HepG2 (cell line): ENCODE data around the gene PARN. TPM values are rescaled to one million over a fixed set of nuclear protein-coding genes. Genes with fewer than 3 reads are reported as not detected.

Experiments used
- FIP1L1 ChIP-seq: fragments of 200-400 bp; formaldehyde crosslinking; IDR thresholded peaks from 2 replicates; pipeline ENCODE4 v1.6.1; 2018; ENCODE audit warnings: low read depth, mild to moderate bottlenecking, low read length, moderate library complexity, borderline replicate concordance; ENCODE audit not compliant: insufficient read depth
- FOSL2 ChIP-seq: sonication (generic); formaldehyde crosslinking; IDR thresholded peaks from 2 replicates; pipeline ENCODE4 v1.4.0; 2020; ENCODE audit warnings: missing genetic modification reagents
- FOXP4 ChIP-seq: sonication (generic); formaldehyde crosslinking; IDR thresholded peaks from 2 replicates; pipeline ENCODE4 v1.4.0; 2020; ENCODE audit warnings: missing genetic modification reagents
- HNF1B ChIP-seq: sonication (generic); formaldehyde crosslinking; IDR thresholded peaks from 2 replicates; pipeline ENCODE4 v1.5.1; 2020; ENCODE audit warnings: mild to moderate bottlenecking, moderate library complexity, missing genetic modification reagents
- HNF4A ChIP-seq: sonication (generic); formaldehyde crosslinking; IDR thresholded peaks from 2 replicates; pipeline ENCODE4 v1.4.0; 2020; ENCODE audit warnings: missing genetic modification reagents
- HNRNPL ChIP-seq: fragments of 200-400 bp; formaldehyde crosslinking; IDR thresholded peaks from 2 replicates; pipeline ENCODE4 v1.6.1; 2017; ENCODE audit warnings: mild to moderate bottlenecking, low read depth, low read length
- MYPOP ChIP-seq: sonication (generic); formaldehyde crosslinking; IDR thresholded peaks from 2 replicates; pipeline ENCODE4 v1.8.1; 2023; ENCODE audit warnings: mild to moderate bottlenecking, moderate library complexity, missing genetic modification reagents
- NR2F6 ChIP-seq, 2 experiments: IDR thresholded peaks; 2 replicates each; pipeline ENCODE4 v1.6.1; 2016; ENCODE audit warnings: antibody characterized with exemption in 1 of 2, mild to moderate bottlenecking in 1 of 2
- SALL1 ChIP-seq: sonication (generic); formaldehyde crosslinking; IDR thresholded peaks from 2 replicates; pipeline ENCODE4 v1.8.0; 2022; ENCODE audit warnings: mild to moderate bottlenecking, missing genetic modification reagents
- SMAD3 ChIP-seq: sonication (generic); formaldehyde crosslinking; IDR thresholded peaks from 2 replicates; pipeline ENCODE4 v1.4.0; 2020; ENCODE audit warnings: missing genetic modification reagents
- SRF ChIP-seq: IDR thresholded peaks from 2 replicates; pipeline ENCODE4 v1.6.1; 2011; ENCODE audit warnings: mild to moderate bottlenecking, low read depth, low read length, moderate library complexity
- TCF12 ChIP-seq, 2 experiments: fragments of 450-650 bp in 1 of 2; sonication (generic) in 1 of 2; formaldehyde crosslinking in 1 of 2; IDR thresholded peaks; 2 replicates each; pipeline versions ENCODE4 v1.6.1 to v1.8.0; 2017 to 2022; ENCODE audit warnings: antibody characterized with exemption in 1 of 2, mild to moderate bottlenecking in 1 of 2, missing genetic modification reagents in 1 of 2, moderate library complexity in 1 of 2
- ZNF160 ChIP-seq: sonication (generic); formaldehyde crosslinking; IDR thresholded peaks from 2 replicates; pipeline ENCODE4 v1.8.0; 2022; ENCODE audit warnings: mild to moderate bottlenecking, inconsistent platforms, missing genetic modification reagents
- ZNF484 ChIP-seq: sonication (generic); formaldehyde crosslinking; IDR thresholded peaks from 2 replicates; pipeline ENCODE4 v1.5.1; 2020; ENCODE audit warnings: mild to moderate bottlenecking, low read depth, missing genetic modification reagents, borderline replicate concordance
- ZNF543 ChIP-seq: sonication (generic); formaldehyde crosslinking; IDR thresholded peaks from 2 replicates; pipeline ENCODE4 v1.4.0; 2020; ENCODE audit warnings: mild to moderate bottlenecking, missing genetic modification reagents
- ZNF597 ChIP-seq: sonication (generic); formaldehyde crosslinking; IDR thresholded peaks from 2 replicates; pipeline ENCODE4 v1.5.0; 2020; ENCODE audit warnings: missing genetic modification reagents
- ZNF616 ChIP-seq: sonication (generic); formaldehyde crosslinking; IDR thresholded peaks from 2 replicates; pipeline ENCODE4 v1.5.0; 2020; ENCODE audit warnings: low read depth, mild to moderate bottlenecking, missing genetic modification reagents
- ZSCAN21 ChIP-seq: sonication (generic); formaldehyde crosslinking; IDR thresholded peaks from 2 replicates; pipeline ENCODE4 v1.8.0; 2022; ENCODE audit warnings: mild to moderate bottlenecking, missing genetic modification reagents, moderate library complexity, borderline replicate concordance
- ZUFSP ChIP-seq: sonication (generic); formaldehyde crosslinking; IDR thresholded peaks from 2 replicates; pipeline ENCODE4 v1.9.0; 2021; ENCODE audit warnings: missing genetic modification reagents, mild to moderate bottlenecking, borderline replicate concordance
- polyA plus RNA-seq, 8 experiments: library from polyadenylated mRNA; depleted of rRNA in 3 of 8; stranded (reverse) in 7 of 8; unstranded in 1 of 8; fragments of >200 nt; fragmentation: Illumina TruSeq in 4 of 8; extraction: Trizol in 4 of 8; gene quantifications; 2 replicates each; pipeline versions ENCODE4 v1.2.1 to v1.2.3, GENCODE V29; 2011 to 2016; ENCODE audit warnings: low read depth in 4 of 8, missing spikeins in 1 of 8, mixed read lengths in 1 of 8; ENCODE audit not compliant: insufficient read depth in 1 of 8
- total RNA-seq, 5 experiments: library from RNA; depleted of rRNA; stranded (reverse); fragments of >200 nt; fragmentation: Illumina TruSeq; extraction: Trizol; gene quantifications; 2 replicates each; pipeline ENCODE4 v1.2.3, GENCODE V29; 2016; ENCODE audit warnings: low read depth in 1 of 5

Gene PARN
- total and polyA plus RNA-seq, 2 of the 13 experiments (the other 11 are each of a cell fraction or from before 2014, with no cell fraction given): 13.3 to 47.6 TPM

- TF ChIP-seq HNF1B (CRISPR knock-in tag): peak; percentile 97
- no peak for TF ChIP-seq FIP1L1
- TF ChIP-seq SMAD3 (CRISPR knock-in tag): peak; percentile 87
- peak; percentile 92 for TF ChIP-seq FOXP4 (CRISPR knock-in tag)
- TF ChIP-seq FOSL2 (CRISPR knock-in tag): peak; percentile 98
- no peak for TF ChIP-seq ZUFSP (CRISPR knock-in tag)
- TF ChIP-seq SRF: 0 out of 2 replicates have a peak, but pooled peaks have one; percentile 10
- TF ChIP-seq ZNF597 (CRISPR knock-in tag): 0 out of 2 replicates have a peak, but pooled peaks have one; percentile 85
- TF ChIP-seq ZNF484 (CRISPR knock-in tag): no peak
- TF ChIP-seq ZSCAN21 (CRISPR knock-in tag): peak; percentile 75; the same call in 1 of the 2 replicates
- TF ChIP-seq HNF4A: peak; percentile 83
- TF ChIP-seq SALL1 (CRISPR knock-in tag): peak; percentile 99
- TF ChIP-seq ZNF616 (CRISPR knock-in tag): peak; percentile 51; the same call in 1 of the 2 replicates
- peak; percentile 95 for TF ChIP-seq MYPOP (CRISPR knock-in tag)
- peak; percentile 78; the same call in 1 of the 2 replicates for TF ChIP-seq HNRNPL
- TF ChIP-seq TCF12 (IDR thresholded peaks at IDR 0.05): no peak
- TF ChIP-seq TCF12 (CRISPR knock-in tag; IDR thresholded peaks at IDR 0.05): peak; percentile 94
- peak; percentile 80 for TF ChIP-seq NR2F6 (IDR thresholded peaks at IDR 0.05)
- TF ChIP-seq NR2F6 (CRISPR knock-in tag; IDR thresholded peaks at IDR 0.05): peak; percentile 89
- TF ChIP-seq ZNF543 (CRISPR knock-in tag): 0 out of 2 replicates have a peak, but pooled peaks have one; percentile 59
- no peak; the same call in 1 of the 2 replicates for TF ChIP-seq ZNF160
These were observed 230.4 kb downstream of the PARN start (continued) for GRCh38 chr16:14399378-14400284.
